Fibroblast of villous mesenchyme (primary cell): ENCODE data around the gene GOLT1A. TPM values are rescaled to one million over a fixed set of nuclear protein-coding genes. Genes with fewer than 3 reads are reported as not detected.
A peak's percentile ranks its signal among the peaks of the same experiment; 100 is the strongest.

Source experiments
- DNase-seq: peaks from one replicate; pipeline ENCODE4 v3.0.0-alpha.2; 2010; ENCODE audit warnings: low read depth
- H3K4me3 ChIP-seq: 2 replicates; pipeline ENCODE4 v1.5.1; 2011; ENCODE audit warnings: low read depth, mild to moderate bottlenecking, low read length
- total RNA-seq: library from RNA; depleted of rRNA; stranded (reverse); fragments of >200 nt; gene quantifications from 2 replicates; pipeline ENCODE4 v1.2.3, GENCODE V29; 2012
- TF ChIP-seq, protein P1 (sequence below): IDR thresholded peaks from 2 replicates; pipeline ENCODE4 v1.5.1; 2012; ENCODE audit warnings: low read depth, mild to moderate bottlenecking, low read length; ENCODE audit not compliant: insufficient read depth

Gene GOLT1A
- total RNA-seq, 1 donor = not detected

GRCh38 chr1:204206121-204206520 is 7.7 kb downstream of the GOLT1A start:
- peak; percentile 34 for DNase-seq
- TF ChIP-seq, protein P1, sequence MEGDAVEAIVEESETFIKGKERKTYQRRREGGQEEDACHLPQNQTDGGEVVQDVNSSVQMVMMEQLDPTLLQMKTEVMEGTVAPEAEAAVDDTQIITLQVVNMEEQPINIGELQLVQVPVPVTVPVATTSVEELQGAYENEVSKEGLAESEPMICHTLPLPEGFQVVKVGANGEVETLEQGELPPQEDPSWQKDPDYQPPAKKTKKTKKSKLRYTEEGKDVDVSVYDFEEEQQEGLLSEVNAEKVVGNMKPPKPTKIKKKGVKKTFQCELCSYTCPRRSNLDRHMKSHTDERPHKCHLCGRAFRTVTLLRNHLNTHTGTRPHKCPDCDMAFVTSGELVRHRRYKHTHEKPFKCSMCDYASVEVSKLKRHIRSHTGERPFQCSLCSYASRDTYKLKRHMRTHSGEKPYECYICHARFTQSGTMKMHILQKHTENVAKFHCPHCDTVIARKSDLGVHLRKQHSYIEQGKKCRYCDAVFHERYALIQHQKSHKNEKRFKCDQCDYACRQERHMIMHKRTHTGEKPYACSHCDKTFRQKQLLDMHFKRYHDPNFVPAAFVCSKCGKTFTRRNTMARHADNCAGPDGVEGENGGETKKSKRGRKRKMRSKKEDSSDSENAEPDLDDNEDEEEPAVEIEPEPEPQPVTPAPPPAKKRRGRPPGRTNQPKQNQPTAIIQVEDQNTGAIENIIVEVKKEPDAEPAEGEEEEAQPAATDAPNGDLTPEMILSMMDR = peak; percentile 25

GRCh38 chr1:204205486-204205885 is 8.3 kb downstream of the GOLT1A start:
- H3K4me3 ChIP-seq = no peak overlapping the region
- no peak for DNase-seq
- TF ChIP-seq, protein P1 = no peak

More at GRCh38 chr1:204206121-204206520, 7.7 kb downstream of the GOLT1A start:
- no peak overlapping the region for H3K4me3 ChIP-seq

- DNase-seq = no peak
- TF ChIP-seq, protein P1 = no peak
- no peak overlapping the region for H3K4me3 ChIP-seq
Measured at GRCh38 chr1:204204944-204205343, 8.8 kb downstream of the GOLT1A start.

GRCh38 chr1:204203206-204203767 is 10.5 kb downstream of the GOLT1A start:
- no peak for DNase-seq
- no peak overlapping the region for H3K4me3 ChIP-seq
- TF ChIP-seq, protein P1 = no peak

DNA sequence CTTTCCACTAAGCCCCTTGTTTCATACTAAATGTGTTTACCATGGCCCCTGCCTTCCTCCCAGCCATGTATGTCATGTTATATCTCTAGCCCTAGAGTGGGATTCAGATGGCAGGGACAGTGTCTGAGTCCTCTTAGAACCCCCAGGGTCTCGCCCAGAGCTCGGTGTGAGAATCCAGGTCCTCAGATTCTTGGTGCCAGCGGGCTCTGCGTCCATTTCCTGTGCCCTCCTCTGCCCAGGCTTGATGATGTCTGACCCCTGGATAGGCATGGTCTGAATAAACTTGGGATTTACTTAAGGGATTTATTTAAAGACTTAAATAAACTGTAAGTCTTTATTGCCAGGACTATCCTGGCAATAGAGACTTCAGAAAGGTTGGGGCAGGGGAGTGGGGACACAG is 11.3 kb downstream of the GOLT1A start:
- TF ChIP-seq, protein P1 = no peak

GRCh38 chr1:204201348-204202040 is 12.3 kb downstream of the GOLT1A start:
- TF ChIP-seq, protein P1 = no peak
- DNase-seq = no peak
- no peak overlapping the region for H3K4me3 ChIP-seq

More for the DNA sequence above, 11.3 kb downstream of the GOLT1A start:
- DNase-seq = no peak
- H3K4me3 ChIP-seq = no peak overlapping the region

GRCh38 chr1:204199579-204199978 is 14.2 kb downstream of the GOLT1A start:
- TF ChIP-seq, protein P1 = no peak
- no peak for DNase-seq
- no peak overlapping the region for H3K4me3 ChIP-seq
